HG03139 (cell line): ENCODE results near the gene KLHDC4.
"Not testable (repeated sequence)": the region's sequence is repeated elsewhere in the genome, so short reads cannot be mapped to it uniquely, and the experiment has no call there.

Experiments
- ATAC-seq: cut with Tn5 transposase; IDR thresholded peaks from one replicate; pipeline ENCODE4 v1.9.1; 2021; ENCODE audit not compliant: unreplicated experiment

Gene KLHDC4

GRCh38 chr16:87788730-87789436 lies 23.1 kb upstream of the KLHDC4 start:
- ATAC-seq = not testable (repeated sequence)

- not testable (repeated sequence) for ATAC-seq
These were observed 21.8 kb upstream of the KLHDC4 start for GRCh38 chr16:87787451-87788091.

GRCh38 chr16:87784812-87785211 lies 19.0 kb upstream of the KLHDC4 start:
- no peak for ATAC-seq

GRCh38 chr16:87782033-87782432 lies 16.2 kb upstream of the KLHDC4 start:
- ATAC-seq = no peak

- ATAC-seq = no peak
These were observed 14.7 kb upstream of the KLHDC4 start for GRCh38 chr16:87780385-87780989.

GRCh38 chr16:87778830-87779579 lies 13.2 kb upstream of the KLHDC4 start:
- peak; percentile 43 for ATAC-seq

- no peak for ATAC-seq
These were observed 12.7 kb upstream of the KLHDC4 start for GRCh38 chr16:87778476-87778829.

- ATAC-seq = not testable (repeated sequence)
These were observed 8.1 kb upstream of the KLHDC4 start for GRCh38 chr16:87773836-87774235.

- ATAC-seq = not testable (repeated sequence)
These were observed 1.7 kb upstream of the KLHDC4 start for GRCh38 chr16:87767456-87767855.

GRCh38 chr16:87766485-87766797 lies 655 bp upstream of the KLHDC4 start:
- ATAC-seq = no peak

GRCh38 chr16:87765473-87765775 lies 362 bp downstream of the KLHDC4 start:
- ATAC-seq = peak; percentile 36

- no peak for ATAC-seq
These were observed 950 bp downstream of the KLHDC4 start for GRCh38 chr16:87764600-87765472.

GRCh38 chr16:87762620-87763019 lies 3.2 kb downstream of the KLHDC4 start:
- ATAC-seq = no peak

- no peak for ATAC-seq
These were observed 3.7 kb downstream of the KLHDC4 start for GRCh38 chr16:87762071-87762571.

- no peak for ATAC-seq
These were observed 4.7 kb downstream of the KLHDC4 start for GRCh38 chr16:87761060-87761459.

- ATAC-seq = no peak
These were observed 7.9 kb downstream of the KLHDC4 start for GRCh38 chr16:87757841-87758426.

GRCh38 chr16:87754535-87754934 lies 11.3 kb downstream of the KLHDC4 start:
- no peak for ATAC-seq

GRCh38 chr16:87747626-87748414 lies 18.0 kb downstream of the KLHDC4 start:
- no peak for ATAC-seq

- ATAC-seq = no peak
These were observed 19.6 kb downstream of the KLHDC4 start for GRCh38 chr16:87746178-87746577.
